Stimulated activated CD8-positive, alpha-beta memory T cell treated with anti-CD3 and anti-CD28 coated beads, Interleukin-15, amount 100 ng/mL, for 1 hour (primary cell): ENCODE data around the gene PHACTR1.
"Not testable (repeated sequence)": the region's sequence is repeated elsewhere in the genome, so short reads cannot be mapped to it uniquely, and the experiment has no call there.

ENCODE experiments used
- DNase-seq: peaks from one replicate; pipeline ENCODE4 v3.0.0-alpha.2; 2020; ENCODE audit warnings: low read depth

The PHACTR1 gene

DNA sequence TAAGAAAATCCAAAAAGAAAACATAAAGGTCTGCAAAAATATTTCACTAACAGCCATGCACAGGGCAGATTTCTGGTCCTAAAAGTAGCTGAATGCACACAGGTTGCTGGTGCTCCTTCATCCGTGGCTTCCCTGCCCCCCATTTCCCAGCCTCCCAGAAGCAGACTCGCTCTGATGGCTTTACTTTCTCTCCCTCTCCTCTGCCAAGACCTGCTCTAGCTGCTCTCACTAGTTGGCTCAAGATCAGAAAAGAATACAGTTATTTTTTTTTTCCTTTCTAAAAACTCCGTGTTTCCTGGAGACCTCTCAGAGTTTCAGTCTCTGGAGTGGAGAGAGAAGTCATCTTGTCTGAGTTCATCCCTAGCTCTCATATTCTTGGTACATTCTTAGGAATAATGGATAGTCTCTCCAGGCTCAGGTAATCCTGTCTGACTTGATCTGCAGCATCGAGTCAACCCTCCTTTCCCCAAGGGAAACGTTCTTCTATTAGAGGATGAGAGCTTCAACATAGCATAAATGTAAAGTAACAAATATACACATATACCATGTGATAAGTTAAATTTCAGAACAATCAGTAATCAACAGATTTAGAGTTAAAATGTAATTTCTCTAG lies 397.5 kb downstream of the PHACTR1 start:
- DNase-seq = no peak

DNA sequence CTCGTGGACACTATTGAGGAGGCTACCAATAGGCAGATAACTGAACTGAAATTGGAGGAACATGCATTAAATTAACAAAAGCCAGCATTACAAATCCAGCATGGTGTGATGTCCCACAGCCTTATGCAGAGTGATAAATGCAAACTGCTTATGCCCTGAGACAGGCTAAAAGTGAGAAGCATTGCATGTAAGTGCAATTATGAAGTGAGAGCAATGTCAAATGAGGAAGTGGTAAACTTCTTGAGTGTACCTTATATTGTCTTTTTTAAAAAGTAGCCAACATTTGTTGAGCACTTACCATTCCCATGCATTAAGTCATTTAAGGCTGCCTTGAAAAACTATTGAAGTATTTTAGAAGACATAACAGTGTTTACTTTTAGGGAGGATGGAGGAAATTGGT lies 399.6 kb downstream of the PHACTR1 start:
- DNase-seq = no peak

DNA sequence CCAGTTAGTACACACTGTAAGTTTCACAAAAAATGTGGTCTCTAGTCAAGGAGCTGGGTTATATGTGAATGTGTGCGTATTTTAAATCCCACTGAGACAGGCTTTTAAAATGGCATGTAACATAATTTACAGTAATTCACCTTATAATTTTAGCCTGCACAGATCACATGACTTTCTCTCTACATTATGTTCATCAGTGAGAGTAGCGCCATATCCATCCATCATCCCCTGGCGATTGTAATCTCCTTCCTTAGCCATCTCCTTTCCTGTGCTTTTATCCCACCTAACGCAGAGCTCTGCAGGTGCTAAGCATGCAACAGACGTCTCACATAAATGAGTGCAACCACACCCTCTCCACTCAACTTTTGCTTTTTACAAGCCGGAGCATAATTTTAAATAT lies 401.0 kb downstream of the PHACTR1 start:
- no peak for DNase-seq

DNA sequence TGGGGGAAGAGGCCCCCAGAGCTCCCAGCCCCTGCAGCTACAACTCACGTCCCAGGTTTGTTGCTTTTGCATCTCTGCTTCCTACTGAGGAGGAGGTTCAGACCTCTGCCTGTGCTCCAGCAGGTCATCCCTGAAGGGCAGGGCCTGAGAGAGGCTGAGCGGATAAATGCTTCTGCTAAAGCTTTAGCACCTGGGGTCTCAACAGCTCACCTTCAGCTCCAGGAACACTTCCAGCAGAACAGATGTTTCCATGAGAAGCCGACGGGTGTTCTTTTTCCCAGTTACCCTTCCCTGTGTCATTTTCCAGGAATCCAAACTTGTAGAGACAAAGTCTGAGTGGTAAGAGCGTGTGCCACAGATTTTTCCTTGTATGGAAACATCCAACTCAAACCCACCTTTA lies 403.0 kb downstream of the PHACTR1 start:
- DNase-seq = no peak

DNA sequence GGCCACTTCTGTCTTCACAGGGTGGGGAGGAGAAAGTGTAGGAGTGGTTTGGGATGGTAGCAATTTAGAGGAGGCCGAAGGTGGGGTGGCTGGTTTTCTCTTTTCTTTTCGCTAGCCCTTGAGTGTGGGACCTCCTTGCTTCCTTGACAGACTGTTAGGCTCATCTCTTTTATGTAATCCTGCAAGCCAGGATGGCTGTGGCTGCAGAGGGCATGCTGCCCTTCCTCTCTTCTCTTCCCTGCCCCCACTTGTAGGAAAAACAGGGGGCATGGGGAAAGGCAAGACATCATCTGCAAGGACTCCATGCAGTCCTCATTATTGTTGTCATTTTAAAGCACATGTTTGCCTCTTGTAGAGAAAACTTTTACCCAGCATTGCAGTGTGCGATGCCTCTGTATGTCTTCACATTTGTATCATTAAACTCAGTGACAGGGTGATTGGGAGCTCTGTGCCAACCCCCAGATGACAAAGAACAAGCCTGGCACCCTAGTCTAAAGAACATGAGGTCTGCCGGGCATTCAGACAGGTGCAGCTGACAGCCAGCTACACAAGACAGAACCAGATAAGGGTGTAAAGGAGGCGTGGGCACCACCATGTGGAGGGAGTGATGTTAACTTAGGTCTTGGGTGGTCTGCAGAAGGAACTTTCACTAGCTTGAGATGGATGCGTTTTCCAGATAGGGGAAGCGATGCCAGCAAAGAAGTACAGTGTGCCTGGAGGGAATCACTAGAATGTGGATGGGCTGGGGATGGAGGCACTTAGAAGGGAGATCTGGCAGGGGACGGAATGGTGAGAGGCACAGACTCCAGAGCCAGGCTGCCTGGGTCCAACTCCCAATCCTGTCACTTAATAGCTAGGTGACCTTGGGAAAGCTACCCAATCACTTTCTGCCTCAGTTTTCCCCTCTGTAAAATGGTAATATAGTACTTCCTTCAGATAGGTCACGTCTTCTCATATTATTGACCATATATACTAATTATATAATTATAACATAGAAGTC lies 404.2 kb downstream of the PHACTR1 start:
- DNase-seq = no peak

DNA sequence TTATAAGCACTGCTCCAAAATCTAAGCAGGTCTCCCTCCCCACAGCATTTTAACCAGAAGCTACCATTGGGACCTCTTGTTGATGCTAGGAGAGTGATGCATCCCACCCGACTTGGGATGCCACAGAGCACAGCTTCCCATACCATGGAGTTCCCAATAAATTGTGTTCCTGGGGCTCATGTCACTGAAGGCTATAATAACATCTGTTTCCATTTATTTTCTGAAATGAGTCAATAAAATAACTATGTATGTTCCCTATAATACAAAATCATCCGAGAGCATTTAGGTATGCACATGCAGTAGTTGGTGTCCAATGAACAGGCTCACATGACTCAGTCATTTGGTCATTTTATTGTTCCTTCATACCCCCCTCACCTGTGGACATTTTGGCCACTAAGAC lies 407.6 kb downstream of the PHACTR1 start:
- DNase-seq = no peak

DNA sequence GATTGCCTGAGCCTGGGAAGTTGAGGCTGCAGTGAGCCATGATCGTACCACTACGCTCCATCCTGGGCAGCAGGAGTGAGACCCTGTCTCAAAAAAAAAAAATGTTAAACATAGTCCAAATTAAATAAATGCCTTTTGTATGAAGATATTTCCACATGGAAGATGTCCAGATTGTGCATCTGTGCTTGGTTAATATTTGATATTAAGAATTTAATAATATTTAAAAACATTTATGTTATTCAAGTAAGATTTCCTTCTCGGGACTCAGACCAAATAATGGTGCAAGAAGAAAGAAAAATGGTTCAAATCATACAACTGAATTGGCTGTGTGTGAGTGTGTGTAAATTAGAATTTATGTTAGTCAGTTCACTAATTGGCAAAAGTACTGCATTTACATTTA lies 409.3 kb downstream of the PHACTR1 start:
- no peak for DNase-seq

DNA sequence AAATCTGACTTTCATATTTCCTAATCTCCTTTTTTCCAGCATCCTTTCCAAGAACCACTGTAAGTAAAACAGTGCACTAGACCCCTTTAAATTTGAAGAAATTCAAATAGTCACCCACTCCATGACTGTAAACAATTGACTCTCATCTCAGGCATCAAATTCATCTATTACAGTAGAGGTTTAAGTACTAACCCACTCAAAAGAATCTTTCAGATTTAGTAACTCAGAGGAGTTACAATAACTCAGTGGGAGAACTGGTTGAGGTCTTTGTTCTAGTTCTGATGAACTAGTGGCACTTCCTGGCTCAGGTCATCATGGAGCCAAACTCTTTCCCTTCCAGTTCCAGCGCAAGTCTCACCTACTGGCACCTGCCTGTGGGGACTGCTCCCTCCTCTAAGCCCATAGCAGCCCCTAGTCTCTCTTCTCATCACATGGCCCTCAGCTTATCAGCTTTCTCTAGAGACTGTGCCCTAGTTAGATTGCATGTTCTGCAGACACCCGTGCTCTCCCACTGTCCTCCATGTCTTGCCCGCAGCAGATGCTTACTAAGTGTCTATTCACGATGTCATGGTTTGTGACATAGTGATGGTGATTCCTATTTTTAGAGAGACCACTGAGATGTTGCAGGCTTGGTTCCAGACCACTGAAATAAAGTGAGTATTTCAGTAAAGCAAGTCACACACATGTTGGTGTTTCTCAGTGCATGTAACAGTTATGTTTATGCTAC lies 415.5 kb downstream of the PHACTR1 start:
- DNase-seq = no peak

DNA sequence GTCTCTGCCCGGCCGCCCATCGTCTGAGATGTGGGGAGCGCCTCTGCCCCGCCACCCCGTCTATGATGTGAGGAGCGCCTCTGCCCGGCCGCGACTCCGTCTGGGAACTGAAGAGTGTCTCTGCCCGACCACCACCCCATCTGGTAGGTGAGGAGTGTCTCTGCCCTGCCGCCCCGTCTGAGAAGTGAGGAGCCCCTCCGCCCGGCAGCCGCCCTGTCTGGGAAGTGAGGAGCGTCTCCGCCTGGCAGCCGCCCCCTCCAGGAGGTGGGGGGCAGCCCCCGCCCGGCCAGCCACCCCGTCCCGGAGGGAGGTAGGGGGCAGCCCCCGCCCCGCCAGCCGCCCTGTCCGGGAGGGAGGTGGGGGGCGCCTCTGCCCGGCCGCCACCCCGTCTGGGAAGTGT lies 417.3 kb downstream of the PHACTR1 start:
- DNase-seq = not testable (repeated sequence)

DNA sequence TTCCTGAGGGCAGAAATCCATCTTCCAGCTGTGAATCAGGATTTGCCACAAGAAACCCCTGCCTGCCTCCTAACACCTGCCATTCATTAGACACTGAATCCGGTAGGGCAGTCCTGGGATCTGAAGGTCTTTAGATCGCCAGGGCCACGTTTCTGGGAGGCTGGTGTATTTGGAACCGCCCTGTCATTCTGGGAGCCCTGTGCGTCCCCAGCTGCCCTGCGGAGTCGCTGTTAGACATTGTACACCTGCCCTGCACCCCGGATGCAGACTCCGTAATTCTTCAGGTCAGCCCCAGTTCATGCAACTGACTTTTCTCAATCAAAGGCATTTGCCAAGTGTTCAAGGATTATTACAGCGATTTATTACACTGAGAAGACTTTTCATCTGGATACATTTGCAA lies 418.6 kb downstream of the PHACTR1 start:
- DNase-seq = no peak

DNA sequence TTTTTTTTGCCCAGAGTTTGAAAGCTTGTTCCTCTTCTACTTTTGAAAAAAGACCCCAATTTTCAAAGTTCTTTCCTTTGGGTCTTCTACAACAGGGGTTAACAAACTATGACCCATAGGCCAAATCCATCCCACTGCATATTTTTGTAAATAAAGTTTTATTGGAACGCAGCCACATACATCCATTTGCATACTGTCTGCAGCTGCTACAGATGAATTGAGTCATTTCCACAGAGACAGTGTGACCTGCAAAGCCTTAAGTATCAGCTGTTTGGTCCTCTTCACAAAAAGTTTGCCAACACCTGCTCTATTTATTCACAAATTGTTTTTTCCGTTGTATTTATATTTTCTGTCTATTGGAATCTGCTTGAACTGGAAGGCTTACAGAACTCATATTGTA lies 422.6 kb downstream of the PHACTR1 start:
- DNase-seq = no peak

DNA sequence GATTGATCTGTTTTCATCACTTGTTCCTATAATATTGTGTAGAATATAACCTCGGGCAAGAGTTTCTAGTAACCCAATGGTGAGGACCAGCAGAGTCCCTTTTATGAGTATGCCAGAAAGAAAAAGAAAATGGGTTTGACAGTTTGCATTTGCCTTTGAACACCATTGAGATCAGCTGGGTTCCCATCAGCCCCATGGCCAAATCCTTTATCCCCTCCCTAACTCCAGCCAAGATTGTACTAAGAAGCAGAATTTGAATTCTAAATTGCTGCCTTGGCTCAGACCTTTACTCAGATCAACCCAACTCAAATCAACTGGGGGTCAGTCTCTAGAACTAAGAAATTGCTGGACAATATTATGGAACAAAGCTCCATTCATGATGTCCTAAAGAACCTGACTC lies 424.4 kb downstream of the PHACTR1 start:
- DNase-seq = no peak

DNA sequence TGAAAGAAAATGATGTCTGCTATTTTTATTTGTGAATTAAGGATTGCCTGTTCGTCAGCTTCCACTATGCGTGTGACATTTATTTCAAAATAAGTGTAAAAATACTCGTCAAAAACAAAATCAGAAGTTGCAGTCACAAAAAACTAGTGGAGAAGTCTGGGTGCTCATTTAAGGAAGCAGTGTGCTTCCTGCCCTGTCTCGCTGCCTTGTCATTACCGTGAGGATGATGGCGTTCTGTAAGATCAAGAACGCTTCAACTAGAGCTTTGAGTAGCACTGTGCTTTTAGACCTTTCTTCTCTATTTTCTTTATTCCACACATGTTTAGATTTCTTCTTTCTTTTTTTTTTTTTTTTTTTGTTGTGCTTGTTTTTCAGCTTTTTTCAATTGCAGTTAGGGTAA lies 424.8 kb downstream of the PHACTR1 start:
- DNase-seq = no peak

DNA sequence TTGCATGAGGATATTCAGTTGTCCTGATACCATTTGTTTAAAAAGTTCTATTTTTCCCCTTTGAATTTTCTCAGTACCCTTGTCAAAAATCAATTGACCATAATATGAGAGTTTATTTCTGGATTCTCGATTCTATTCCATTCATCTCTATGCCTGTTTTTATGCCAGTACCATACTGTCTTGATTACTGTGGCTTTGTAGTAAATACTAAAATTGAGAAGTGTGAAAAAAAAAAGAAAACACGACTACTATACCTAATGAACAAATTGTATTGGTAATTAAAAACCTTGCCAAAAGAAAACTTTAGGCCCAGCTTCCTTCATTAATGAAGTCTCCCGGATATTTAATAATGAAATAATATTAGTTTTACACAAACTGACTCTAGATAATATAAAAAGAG lies 426.0 kb downstream of the PHACTR1 start:
- DNase-seq = no peak

DNA sequence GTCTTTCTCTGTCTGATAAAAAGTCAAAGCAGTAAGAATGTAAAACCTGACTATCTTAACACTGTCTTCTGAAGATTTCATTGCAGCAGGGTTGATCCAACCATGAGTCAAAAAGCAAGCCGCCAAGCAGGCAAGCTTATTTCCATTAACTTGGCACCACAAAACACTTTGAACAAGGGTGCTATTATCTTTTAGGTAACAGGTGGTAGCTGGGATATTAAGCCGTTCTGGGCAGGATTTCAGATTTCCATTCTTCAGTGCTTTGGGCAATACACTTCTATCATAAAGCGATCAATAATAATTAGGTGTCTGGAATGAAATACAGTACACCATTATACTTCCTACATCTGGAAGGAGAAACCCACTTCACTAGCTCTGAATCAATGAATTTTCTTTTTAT lies 429.9 kb downstream of the PHACTR1 start:
- no peak for DNase-seq

DNA sequence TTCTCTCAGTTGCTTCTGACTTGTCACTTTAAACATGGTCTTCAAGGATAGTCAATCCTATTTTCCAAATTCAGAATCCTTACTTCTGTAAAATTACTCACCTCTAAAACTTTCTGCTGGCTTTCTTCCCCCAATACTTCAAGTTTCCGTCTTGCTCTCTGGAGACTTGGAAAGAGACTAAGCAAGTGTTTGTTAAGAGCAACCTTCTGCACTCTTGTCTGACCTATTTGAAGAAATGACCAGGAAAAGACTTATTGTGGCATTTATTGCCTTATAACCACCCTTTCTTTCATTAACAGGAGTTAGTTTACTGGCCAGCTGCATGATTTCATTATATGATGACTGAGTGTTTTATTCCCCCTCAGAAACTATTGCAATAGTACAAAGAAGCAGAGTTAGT lies 430.8 kb downstream of the PHACTR1 start:
- no peak for DNase-seq

DNA sequence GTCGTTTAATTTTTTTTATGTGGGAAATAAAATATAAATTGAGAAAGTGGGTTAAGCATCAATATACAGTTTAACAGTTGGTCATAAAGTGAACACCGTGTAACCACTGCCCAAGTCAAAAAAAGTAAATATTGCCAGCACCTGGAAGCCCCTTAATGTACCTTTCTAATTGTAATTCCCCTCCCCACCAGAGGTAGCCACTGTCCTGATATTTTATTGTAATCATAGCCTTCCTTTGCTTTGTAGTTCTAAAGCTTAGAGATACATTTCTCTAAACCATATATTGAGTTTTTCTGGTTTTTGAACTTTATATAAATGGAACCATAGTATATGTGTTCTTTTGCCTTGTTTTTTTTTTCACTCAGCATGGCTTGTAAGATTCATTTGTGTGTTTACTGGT lies 431.2 kb downstream of the PHACTR1 start:
- no peak for DNase-seq

DNA sequence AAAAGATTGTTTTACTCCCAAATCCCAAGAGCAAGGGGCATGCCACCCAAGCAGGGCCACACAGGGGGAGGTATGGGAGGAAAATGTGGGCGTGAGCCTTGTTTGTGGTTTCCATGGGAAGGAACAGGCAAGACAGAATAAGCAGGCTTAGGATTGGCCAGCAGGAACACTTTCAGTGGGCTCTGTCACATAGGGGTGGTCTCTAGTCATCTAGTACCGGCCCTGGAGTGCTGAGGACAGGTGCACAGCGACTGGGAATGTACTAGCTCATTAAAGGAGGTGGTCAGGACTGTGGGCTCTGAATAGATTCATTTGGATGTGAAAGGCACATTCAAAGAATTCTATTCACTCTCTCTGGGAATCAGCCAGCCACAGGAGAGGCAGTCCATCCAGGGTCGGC lies 436.2 kb downstream of the PHACTR1 start:
- DNase-seq = no peak

DNA sequence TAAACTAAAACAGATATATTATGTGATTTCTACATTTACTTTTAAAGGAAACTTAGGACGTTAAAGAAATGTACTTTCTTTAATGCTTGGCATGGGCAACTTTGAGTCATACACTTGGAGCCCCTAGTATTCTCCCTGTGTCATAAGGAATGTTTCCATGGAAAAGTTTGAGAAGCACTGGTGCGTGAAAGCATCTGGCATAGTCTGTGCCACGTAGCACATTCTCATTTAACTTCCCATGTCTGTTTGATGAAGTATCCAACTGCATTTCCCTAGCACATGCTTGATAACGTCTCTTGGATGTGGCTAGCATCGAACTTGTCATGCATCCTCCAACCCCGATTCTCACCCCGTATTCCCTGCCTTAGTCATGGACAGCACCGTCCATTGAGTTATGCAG lies 439.8 kb downstream of the PHACTR1 start:
- DNase-seq = no peak

DNA sequence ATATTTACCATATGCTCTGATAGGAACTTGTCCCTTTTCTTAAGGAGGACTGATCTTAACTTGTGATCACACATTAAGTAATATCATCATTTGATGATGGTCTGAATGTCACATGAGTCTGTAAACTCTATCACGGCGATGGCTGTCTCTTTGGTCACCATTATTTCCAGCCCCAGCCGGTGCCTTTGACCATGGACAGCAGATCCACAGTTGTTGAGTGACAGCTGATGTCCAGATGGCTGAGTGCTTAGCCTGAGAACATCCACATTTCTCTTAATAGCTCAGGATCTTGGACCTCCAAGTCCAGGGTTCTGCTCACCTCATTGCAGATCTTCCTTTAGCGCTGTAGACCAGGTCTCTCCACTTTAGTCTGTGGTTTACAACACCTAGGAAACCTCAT lies 440.7 kb downstream of the PHACTR1 start:
- no peak for DNase-seq

DNA sequence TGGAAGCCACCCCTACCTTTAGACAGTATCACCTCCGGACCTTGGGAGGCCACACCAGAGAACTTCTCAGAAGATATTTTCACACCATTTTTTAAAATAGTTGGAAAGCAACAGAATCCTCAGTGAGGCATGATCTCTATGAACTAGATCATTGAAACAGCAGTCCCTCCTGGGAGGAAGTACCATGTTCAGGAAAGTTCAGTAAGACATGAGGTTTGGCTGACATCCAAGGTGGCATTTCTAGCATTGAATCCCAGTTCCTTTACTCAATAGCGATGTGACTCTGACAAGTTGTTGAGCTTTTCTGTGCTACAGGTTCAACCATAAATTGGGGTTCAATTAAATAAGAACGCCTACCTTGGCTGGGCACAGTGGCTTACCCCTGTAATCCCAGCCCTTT lies 442.7 kb downstream of the PHACTR1 start:
- DNase-seq = no peak

DNA sequence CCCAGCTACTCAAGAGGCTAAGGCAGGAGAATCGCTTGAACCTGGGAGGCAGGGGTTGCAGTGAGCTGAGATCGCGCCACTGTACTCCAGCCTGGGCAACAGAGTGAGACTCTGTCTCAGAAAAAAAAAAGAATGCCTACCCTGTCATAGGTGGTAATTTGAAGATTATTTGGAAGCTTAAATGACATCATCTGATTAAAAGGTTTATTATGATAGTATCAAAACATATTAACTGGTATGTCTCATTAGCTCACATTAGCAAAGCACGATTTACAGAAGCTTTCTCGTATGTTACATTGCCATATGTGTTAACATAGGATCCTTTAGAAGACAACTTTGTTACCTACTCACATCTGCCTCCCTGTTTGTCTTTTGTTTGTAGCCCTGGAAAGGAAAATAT lies 443.3 kb downstream of the PHACTR1 start:
- DNase-seq = not testable (repeated sequence)
